ENCODE data around the gene CHST3.

GRCh38 chr10:71975087-71975870 is 11.1 kb downstream of the CHST3 start:
- TF ChIP-seq CTCF (IDR thresholded peaks at IDR 0.05) (no peak), POLR2A (IDR thresholded peaks at IDR 0.05) (no peak)
